NCI-H1930 (cell line): Measurements from ENCODE around the gene TNNC1.
A peak's percentile ranks its signal among the peaks of the same experiment; 100 is the strongest.

Experiments
- DNase-seq, 2 experiments: peaks; one replicate each; lab custom pipeline; 2025; lab: John Stamatoyannopoulos, UW

TNNC1 gene

DNA sequence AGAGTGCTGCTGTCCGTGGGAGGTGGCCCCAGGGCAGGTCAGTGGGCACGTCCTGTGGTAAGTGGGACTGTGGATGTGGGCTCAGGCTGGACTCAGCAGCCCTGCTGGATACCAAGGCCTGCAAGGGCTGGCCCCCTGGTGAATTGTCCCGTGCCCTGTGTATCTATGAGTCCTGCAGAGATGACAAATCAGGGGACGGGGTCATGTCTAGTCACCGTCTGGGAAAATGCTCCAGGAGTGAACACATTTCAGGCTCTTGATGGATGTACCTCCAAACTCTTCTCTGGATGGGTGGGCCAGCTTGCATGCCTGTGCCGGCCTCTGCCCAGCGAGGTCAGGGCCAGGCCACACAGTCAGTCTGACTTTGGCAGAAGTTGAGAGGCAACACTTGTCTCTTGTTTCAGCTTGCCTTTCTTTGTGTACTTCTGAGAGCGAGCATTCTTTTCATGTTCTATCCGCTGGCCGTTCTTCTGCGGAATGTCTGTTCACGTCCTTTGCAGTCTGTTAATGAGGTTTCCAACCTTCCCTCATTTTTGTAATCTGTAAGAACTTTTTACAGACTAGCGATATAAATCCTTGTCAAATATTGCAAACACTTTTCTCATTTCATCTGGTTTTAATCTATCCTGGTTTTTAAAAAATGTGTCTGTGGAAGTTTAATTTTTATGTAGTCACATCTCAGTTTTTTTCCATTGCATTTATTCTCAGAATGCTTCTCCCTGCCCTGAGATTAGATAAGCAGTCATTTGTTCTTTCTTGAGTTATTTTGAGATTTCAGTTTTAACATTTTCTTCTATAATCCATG lies 29.9 kb upstream of the TNNC1 start:
- DNase-seq, result no peak

DNA sequence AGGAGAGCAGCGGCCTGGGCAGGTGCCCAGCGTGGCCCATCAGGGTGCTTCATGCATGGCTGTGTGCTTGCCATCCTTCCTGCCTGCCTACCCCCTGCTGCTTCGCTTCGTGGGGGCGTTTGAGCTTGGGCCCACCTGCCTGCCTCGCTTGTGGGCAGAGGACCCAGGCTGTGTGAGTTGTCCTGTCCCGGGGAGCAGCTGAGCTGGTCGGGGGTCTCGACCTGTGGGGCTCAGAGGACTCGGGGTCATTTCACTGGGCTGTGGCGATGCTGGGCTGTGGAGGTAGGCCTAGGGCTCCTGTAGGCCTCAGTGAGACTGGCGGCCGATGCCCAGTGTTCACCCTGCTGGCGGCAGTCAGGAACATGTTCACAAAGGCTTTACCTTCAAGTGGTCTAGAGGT lies 29.2 kb upstream of the TNNC1 start:
- no peak for DNase-seq

DNA sequence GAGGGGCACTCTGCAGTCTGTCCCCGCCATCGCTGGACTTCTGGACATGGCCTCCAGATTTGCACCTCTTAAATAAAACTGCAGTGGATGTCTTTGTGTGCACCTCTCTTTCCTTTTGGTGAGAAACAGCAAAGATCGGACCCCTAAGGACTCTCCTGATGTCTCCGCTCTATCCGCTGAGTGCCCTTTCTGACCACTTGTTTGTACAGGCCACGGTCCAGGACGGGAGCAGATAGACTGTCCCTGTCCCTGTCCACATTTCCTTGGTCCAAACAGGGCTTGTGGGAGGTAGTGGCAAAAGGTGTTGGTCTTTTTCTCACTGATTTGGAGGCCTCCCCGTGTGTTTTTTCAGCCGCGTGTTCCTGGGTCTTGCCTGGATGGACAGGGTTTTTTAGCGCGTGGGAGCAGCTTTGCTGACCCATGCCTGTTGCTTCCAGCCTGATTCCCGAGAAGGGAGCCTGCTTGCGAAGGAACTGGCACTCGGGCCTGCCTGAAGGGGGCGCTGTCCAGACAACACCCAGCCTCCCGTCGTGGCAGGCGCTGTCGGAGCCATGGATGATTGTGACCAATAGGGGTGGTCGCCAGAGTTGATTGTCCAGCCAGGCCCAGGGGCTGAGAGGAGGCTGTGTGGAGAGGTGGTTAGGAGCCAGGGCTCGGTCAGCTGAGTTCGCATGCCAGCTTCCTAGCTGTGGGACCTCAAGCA lies 28.1 kb upstream of the TNNC1 start:
- DNase-seq, result peak in 1 of 2 experiments; percentile 5

DNA sequence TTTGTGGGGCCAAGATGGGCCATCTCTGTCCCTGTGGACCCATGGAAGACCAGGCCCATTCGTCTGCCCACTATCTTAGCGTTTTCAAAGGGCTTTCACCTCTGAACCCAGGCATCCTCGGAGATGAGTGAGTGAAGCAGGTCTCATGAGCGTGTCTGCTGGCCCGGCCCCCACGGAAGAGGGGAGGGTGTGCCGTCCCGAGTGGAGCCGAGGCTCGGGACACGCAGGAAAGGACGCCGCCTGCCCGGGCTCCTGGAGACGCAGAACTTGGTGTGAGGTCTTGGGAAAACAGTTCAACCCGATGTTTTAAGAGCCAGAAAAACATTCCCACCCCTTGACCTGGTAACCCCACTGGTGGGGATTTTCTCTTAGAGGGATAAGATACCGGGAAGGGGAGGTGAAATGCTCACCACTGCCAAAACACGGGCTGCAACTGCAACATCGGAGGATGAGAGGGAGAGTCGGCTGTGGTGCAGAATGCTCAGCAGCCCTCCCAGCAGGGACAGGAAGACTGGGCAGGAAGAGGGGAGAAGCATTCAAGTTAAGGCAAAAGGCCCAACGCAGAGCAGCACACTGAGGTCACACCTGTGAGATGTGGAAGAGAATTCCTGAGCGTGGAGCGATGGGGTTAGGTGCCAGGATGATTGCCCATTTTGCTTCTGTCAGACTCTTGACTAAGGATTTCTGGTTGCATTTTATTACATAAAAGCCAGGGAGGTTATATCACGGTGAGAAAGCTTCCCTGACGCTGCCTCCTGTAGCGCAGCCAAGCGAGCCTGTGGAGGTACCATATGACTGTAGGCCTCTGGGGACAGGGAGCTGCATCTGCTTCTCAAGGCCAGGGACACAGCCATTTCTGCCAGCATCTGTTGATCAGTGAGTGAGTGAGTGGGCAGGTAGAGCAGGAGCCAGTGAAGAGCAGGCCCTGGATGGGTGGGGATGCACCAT lies 27.2 kb upstream of the TNNC1 start:
- DNase-seq, result no peak

DNA sequence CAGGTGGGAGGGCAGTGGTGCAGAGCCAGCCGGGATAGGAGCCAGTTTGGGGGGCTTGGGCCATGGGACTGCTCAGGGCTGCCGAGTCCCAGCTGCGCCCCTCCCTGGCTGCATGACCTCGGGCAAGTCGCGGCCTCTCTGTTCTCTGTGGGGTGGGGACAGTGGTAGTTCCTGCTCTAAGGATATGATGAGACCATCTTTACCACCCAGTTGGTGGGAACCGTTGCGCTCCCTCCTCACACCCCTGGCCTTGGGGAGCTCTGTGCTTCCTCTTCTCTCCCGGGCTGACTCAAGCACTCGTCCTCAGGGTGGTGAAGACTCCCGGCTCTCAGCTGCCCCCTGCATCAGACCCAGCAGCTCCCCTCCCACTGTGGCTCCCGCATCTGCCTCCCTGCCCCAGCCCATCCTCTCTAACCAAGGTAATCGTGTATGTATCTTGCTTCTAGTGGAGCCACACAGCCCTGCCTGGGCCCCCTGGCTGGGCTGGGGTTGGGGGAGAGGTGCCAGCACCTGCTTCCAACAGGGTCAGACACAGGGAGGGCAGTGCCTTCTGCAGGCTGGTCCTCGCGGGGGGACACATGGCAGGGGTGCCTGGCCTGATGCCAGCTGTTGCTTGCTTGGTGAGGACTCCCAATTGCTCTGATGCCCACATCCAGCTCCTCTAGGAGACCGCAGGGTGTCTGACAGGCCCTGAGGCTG lies 26.2 kb upstream of the TNNC1 start:
- no peak for DNase-seq

DNA sequence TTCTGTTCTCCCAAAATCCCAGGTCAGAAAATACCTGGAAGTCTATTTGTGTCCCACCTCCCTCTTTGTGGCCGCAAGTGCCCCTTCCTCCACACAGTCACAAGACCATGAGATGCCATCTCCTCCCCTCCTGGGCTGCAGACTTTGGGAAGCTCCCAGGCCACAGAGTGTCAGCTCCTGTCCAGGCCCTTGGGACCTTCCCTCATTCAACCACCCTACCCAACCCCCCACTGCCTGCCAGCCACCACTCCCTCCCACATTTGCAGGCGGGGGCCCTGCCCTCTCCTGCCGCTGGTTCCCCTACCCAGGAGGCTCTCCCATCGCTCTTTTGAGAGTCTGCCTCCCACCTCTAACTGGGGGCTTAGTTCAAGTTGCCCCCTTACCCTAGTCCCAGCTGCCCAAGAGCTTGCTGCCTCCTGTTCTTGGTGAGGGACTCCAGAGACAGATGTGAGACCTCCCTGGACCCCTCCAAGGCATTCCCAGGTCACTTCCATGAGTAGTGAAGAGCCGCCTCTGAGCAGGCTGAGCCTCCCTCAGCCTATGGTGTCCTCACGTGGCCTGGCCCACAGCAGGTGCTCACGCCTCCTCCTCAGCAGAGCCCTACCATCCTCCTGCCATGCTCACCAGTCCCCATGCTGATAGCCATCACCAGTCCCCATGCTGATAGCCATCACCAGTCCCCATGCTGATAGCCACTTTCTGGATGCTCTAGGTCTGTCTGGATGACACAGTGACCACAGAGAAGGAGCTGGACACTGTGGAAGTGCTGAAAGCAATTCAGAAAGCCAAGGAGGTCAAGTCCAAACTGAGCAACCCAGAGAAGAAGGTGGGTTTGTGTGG lies 25.4 kb upstream of the TNNC1 start:
- DNase-seq, result no peak

DNA sequence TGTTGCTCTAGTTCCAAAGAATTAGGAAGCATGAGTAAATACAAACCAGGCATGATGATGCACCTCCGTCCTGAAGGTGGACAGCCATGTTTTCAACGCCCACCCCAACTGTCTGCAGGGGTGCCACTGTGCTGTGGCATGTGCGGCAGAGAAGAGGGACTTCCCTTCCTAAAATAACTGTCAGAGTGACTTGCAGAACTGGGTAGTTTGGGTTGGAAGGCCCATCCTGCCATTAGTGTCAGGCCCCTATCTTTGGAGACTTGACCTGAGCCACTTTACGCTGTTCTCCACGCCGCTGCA lies 23.9 kb upstream of the TNNC1 start:
- DNase-seq, result no peak

DNA sequence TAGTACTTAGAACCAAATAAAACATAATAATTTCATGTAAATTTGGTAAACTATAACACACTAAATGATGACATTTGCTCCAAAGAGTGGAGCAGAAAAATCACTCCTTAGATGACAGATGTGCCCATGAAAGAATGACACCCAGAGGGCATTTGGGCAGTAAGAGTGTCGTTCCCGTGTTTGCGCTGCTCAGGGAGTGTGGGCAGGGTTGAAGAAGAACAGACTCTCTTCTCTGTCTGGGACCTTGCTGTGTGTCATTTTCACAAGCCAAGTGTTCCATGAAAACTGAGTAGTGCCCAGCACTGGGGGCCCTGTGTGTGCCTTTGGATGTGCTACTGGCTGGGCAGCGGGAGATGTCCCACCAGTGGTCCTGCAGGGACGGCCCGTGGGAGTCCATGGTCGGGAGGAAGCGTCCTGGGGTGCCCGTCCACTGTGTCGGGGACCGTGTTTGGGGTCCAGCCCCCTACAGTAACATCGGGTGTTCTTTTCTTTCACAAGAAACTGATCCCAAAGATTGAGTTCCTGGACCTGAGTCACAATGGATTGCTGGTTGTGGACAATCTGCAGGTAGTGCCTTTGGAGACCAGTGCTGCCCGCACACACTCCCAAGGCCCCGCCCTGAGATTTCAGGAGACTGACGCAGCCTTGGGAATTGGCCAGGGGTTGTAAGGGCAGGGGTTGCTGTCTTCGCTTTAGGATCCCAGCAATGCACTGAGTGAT lies 23.4 kb upstream of the TNNC1 start:
- no peak for DNase-seq

DNA sequence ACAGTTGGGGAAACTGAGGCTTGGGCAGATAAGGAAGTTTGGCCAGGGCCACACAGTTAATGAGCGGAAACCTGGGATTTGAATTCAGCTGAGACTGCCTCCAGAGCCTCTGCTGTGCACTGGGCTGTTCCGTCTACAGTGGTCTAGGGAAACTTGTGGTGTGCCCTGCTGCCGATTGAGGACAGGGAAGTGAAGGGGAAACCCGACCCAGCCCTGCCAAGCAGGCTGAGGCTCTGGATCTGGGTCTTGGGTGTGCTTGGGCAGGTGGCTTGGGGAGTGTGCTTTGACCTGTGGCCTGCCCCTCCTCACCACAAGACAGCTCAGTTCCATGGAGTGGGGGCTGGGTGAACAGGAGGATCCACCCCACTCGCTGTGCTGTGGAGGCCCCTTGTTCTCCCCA lies 19.2 kb upstream of the TNNC1 start:
- no peak for DNase-seq

DNA sequence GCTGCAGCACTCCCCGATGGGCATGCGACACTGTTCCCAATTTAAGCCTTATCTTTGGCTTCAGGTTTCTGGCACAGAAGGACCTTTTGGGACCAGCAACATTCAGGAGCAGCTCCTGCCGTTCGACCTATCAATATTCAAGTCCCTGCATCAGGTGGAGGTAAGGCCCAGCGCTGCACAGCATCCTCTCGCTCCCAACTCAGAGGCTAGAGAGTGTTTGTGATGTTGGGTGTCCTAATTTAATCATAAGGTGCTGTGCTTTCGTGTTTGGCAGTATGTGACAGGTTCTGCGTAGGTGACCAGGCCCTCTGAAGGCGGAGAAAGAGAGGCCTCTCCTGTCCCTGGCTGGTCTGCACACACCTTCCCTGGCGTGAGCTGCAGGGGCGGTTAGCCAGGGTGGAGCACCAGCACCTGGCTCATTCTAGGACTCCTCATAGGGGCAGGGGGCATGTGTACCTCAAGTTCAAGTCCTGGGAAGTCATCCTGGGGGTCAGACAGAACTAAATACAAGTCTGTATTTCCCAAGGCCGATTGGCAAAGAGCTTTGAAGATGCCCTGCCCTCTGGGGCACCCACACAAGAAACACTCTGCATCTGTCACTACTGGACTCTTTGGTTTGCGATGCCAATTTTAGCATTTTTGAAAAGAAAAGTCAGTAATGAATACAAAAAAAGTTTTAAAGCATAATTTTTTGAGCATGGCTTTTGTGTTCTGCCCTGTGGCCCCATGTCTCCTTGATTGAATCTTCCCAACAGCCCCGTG lies 18.6 kb upstream of the TNNC1 start:
- DNase-seq, result no peak

DNA sequence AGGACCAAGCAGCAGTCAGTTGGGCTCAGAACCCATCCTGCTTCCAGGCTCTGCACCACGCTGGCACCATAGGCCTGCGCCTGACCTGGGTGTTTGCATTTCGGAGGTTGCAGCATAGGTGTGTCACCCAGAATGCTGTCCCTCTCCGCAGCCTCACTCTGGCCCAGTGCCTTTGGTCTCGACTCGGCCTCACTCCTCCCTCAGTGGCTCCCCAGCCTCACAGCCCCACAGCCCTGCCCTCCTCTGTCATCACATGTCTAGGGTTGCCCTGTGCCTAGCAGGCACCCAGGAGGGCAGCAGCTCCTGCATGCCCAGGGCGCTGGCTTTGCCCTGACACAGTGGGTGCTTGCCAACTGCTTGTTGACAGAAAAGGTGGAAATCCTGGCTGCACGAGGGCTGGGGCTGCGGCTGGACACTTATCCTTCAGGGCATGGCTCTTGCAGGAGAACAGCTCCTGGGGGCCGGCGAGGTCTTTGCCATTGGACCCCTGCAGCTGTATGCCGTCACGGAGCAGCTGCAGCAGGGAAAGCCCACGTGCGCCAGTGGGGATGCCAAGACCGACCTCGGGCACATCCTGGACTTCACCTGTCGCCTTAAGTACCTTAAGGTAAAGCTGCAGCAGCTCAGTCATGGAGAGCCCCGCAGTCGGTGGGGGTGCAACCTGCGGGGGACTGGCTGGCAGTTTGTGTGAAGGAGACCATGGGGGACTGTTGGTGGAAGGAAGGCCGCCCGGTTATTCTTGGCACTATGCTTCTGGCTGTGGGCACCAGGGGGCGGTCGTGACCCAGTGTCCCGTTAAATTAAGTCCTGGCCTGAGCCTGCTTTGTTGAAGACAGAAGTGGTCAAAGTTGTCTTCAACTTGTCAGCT lies 17.8 kb upstream of the TNNC1 start:
- DNase-seq, result no peak

DNA sequence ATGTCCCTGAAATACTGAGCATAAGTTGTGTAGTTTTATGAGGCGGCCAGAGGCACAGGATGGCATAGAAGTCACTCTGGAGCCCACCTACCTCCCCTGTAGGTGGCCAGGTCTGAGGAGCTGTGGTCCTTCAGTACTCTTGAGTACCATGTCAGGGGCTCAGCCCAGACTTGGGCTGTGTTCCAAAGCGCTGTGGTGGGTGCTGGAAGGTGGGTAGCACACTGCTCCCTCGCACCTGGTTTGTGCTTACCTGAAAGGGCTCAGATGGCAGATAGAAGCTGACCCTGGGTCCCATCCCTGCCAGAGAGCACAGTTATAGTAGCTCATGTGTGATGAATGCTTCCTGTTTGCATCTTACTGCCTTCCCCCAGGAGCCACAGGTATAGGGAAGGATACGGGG lies 17.1 kb upstream of the TNNC1 start:
- DNase-seq, result no peak

DNA sequence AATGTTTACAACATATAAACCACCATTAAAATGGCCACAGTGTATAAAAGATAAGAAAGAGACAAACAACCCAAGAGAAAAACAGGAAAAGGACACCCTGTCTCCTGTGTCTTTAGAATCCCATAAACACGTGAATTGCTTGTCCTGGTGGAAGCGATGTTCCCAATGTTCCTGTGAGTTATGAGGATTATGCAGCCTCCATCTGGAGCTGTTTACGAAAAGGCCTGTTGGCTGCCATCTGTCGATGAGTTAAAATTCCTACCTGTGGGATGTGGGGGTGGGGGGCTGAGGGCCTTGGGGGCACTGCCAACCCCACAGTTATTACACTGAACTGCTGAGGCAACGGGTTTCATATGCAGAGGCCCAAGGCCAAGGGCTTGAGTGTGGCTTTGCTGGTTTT lies 15.2 kb upstream of the TNNC1 start:
- no peak for DNase-seq

DNA sequence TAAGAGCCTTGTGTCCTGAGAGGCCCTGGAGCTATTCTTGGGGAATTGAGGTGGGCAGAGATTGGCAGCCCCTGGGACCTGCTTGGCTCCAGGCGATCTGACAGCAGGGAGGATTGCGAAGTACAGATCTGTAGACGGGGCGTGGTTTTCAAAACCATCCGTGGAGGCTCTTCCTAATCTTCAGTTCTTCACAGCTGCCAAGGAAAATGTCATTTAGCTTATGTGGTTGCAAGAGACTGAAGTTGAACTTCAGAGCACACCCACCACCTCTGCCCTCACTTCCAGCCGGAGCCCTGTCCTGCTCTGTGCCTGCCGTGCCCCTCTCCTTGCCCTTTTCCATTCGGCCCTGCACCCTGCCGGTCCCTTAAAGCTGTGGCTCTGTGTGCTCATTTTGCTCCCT lies 14.5 kb upstream of the TNNC1 start:
- DNase-seq, result no peak

DNA sequence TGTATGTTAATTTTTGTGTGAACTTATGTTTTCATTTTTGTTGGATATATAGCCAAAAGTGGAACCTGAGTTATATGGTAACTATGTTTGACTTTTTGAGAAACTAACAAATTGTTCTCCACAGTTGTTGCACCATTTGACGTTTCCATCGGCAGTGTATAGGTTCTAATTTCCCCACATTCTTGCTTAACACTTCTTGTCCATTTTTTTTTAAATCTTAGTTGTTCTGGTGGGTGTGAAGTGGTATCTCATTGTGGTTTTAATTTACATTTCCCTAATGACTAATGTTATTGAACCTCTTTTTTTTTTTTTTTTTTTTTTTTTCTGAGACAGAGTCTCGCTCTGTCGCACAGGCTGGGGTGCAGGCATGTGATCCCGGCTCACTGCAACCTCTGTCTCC lies 9.6 kb upstream of the TNNC1 start:
- DNase-seq, result no peak

DNA sequence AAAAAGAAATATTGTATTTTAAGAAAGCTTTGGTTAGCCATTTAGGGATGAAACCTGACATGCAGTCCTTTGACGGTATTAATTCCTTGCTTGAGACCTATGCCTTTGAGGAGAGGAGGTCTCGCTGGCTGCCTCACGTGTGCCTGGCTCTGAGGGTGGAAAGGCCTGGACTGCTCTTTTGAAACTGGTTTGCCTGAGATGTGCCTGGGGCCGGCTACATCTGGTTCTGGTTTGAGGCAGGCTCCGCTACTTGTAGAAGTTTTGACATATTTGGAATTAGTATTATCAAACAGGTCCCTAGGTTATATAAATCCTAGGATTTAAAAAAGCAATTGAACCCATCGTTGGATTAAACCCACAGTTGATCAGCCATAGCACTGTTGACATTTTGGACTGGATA lies 8.0 kb upstream of the TNNC1 start:
- DNase-seq, result no peak

DNA sequence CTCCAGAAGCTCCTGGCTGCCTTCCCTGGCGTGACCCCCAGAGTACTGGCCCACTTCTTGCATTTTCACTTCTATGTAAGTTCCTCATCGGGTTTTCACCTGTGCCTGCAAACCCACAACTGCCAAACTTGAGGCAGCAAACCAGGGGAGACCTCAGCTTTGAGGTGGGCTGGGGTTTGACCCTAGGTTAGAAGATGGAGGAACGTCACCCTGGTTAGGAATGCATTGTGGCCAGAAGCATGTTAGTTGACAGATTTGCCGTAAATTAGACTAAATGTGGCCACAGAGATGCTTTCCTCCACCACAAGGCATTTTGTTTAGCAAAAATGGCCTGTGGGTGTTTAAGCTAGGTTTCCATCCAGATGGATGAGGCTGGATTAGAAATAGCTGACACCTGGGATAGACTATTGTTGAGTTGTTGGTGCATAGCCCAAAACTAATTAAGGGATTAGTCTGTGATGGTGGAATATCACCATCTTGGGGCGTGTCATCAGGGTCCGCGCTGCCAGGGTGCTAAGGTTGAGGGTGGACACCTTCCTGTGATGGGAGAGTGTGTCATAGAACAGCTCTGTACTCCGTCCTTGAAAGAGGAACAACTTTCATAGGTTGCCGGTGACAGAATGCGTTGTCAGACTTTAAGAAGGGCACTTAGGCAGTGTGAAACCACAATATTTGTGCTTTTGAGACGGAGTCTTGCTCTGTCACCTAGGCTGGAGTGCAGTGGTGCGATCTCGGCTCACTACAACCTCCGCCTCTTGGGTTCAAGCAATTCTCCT lies 5.1 kb upstream of the TNNC1 start:
- DNase-seq, result no peak
